Measurements from ENCODE around the gene GNAI1. TPM values are rescaled to one million over a fixed set of nuclear protein-coding genes. Genes with fewer than 3 reads are reported as not detected.

Gene GNAI1
- total RNA-seq, 2 donors from 2014 or later: 21.5 to 27.0 TPM

DNA sequence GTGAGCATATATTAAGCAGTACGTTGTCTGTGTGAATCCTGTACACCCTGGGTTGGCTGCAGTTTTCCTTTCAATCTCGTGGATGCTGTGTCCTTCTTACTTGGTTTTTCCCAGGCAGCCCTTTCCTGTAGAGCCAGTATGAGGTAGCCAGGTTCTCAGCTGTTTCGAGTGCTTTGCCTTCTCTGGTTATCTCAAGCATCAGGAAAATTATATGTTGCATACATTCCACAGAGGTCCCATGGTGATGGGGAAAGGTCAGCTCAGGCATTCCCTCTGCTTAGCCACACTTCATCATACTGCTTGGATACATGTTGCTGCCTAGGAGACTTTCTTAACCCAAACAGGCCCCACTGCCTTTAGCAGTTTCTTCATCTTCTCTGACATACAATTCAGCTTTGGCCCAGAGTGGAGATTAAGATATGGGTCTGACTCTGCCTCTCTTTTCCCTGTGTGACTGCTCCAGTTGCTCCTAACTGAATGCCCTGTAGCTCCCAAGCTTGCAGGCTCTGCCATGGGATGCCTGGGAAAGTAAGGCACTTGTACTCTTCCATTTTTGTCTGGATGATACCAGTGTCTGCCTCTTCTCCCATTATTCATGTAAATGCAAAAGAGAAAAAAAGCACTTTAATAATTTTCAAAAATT, 11.3 kb downstream of the GNAI1 start:
- Mint-ChIP-seq H3K27me3 (ENCODE audit: insufficient read depth) (no peaks in the 10 kb centered on the region), H3K27ac (no peak overlapping the region), H3K4me3 (no peak overlapping the region), H3K4me1 (peaks cover 24% of the 10 kb centered on the region), H3K9me3 (no peaks in the 10 kb centered on the region), H3K36me3 (ENCODE audit: low read depth) (no peaks in the 10 kb centered on the region)
- H3K9me3 ChIP-seq (ENCODE audit: control insufficient read depth, low read length): no peaks in the 10 kb centered on the region
- H3K27me3 ChIP-seq (ENCODE audit: control insufficient read depth, insufficient read depth, low read length, poor library complexity, severe bottlenecking): no peaks in the 10 kb centered on the region
- TF ChIP-seq, protein P1, sequence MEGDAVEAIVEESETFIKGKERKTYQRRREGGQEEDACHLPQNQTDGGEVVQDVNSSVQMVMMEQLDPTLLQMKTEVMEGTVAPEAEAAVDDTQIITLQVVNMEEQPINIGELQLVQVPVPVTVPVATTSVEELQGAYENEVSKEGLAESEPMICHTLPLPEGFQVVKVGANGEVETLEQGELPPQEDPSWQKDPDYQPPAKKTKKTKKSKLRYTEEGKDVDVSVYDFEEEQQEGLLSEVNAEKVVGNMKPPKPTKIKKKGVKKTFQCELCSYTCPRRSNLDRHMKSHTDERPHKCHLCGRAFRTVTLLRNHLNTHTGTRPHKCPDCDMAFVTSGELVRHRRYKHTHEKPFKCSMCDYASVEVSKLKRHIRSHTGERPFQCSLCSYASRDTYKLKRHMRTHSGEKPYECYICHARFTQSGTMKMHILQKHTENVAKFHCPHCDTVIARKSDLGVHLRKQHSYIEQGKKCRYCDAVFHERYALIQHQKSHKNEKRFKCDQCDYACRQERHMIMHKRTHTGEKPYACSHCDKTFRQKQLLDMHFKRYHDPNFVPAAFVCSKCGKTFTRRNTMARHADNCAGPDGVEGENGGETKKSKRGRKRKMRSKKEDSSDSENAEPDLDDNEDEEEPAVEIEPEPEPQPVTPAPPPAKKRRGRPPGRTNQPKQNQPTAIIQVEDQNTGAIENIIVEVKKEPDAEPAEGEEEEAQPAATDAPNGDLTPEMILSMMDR (conservative IDR thresholded peaks at IDR 0.05): no peak
- 71 to 92% methylated on average over 3 of the region's 3 CpGs for WGBS, 2 experiments (ENCODE audit: insufficient coverage in 1 of 2, insufficient read length in 1 of 2)
- no peak overlapping the region for H3K4me3 ChIP-seq (ENCODE audit: low read length)
- H3K9ac ChIP-seq (ENCODE audit: extremely low read depth, low read length, poor library complexity, severe bottlenecking): no peak overlapping the region
- no peak for DNase-seq
- H3K36me3 ChIP-seq (ENCODE audit: control insufficient read depth, insufficient read depth, low read length): no peaks in the 10 kb centered on the region
- peaks cover 2% of the 10 kb centered on the region for H3K4me1 ChIP-seq (ENCODE audit: control insufficient read depth, insufficient read depth, low read length)
- peak overlapping the region; percentile 84 for H3K27ac ChIP-seq (ENCODE audit: low read depth, low read length)

DNA sequence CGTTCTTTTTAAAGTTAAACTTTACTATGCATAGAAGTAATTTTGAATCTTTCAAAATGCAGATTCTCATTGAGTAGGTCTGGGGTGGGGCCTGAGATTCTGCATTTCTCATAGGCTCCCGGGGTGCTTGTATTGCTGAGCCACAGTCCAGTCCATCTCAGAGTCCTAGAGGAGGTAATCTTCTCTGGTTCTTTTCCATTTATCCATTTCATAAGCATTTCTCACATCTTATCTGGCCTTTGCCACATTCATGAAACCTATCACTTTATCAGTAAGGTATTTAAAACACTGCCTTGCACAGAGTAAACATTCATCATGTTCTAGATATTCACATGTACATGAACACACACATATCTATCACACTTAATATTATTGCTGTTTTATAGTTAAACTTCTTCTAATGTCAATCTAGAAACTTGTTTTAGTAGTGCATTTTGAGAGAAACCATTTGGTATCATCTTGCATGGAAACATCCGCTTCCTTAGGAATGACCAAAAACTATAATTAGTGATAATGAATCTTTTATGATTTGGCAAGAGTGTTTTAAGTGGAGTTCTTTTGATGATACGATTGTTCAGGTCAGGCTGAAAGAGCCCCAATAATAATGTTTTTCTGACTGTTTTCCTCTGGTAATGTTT, 12.0 kb downstream of the GNAI1 start:
- no peak for DNase-seq
- no peak overlapping the region for H3K9ac ChIP-seq (ENCODE audit: extremely low read depth, low read length, poor library complexity, severe bottlenecking)
- no peak overlapping the region for H3K4me3 Mint-ChIP-seq
- no peaks in the 10 kb centered on the region for H3K9me3 Mint-ChIP-seq
- peak overlapping the region; percentile 65 for H3K27ac ChIP-seq (ENCODE audit: low read depth, low read length)
- H3K27ac Mint-ChIP-seq: no peak overlapping the region
- WGBS, 2 experiments (ENCODE audit: insufficient coverage in 1 of 2, insufficient read length in 1 of 2): 81 to 100% methylated on average over 1 to 4 of the region's 4 CpGs
- H3K4me1 Mint-ChIP-seq: peaks cover 28% of the 10 kb centered on the region
- peaks cover 2% of the 10 kb centered on the region for H3K4me1 ChIP-seq (ENCODE audit: control insufficient read depth, insufficient read depth, low read length)
- H3K36me3 ChIP-seq (ENCODE audit: control insufficient read depth, insufficient read depth, low read length): no peaks in the 10 kb centered on the region
- H3K36me3 Mint-ChIP-seq (ENCODE audit: low read depth): no peaks in the 10 kb centered on the region
- no peaks in the 10 kb centered on the region for H3K27me3 Mint-ChIP-seq (ENCODE audit: insufficient read depth)
- no peaks in the 10 kb centered on the region for H3K9me3 ChIP-seq (ENCODE audit: control insufficient read depth, low read length)
- TF ChIP-seq, protein P1 (conservative IDR thresholded peaks at IDR 0.05): no peak
- no peaks in the 10 kb centered on the region for H3K27me3 ChIP-seq (ENCODE audit: control insufficient read depth, insufficient read depth, low read length, poor library complexity, severe bottlenecking)
- no peak overlapping the region for H3K4me3 ChIP-seq (ENCODE audit: low read length)

DNA sequence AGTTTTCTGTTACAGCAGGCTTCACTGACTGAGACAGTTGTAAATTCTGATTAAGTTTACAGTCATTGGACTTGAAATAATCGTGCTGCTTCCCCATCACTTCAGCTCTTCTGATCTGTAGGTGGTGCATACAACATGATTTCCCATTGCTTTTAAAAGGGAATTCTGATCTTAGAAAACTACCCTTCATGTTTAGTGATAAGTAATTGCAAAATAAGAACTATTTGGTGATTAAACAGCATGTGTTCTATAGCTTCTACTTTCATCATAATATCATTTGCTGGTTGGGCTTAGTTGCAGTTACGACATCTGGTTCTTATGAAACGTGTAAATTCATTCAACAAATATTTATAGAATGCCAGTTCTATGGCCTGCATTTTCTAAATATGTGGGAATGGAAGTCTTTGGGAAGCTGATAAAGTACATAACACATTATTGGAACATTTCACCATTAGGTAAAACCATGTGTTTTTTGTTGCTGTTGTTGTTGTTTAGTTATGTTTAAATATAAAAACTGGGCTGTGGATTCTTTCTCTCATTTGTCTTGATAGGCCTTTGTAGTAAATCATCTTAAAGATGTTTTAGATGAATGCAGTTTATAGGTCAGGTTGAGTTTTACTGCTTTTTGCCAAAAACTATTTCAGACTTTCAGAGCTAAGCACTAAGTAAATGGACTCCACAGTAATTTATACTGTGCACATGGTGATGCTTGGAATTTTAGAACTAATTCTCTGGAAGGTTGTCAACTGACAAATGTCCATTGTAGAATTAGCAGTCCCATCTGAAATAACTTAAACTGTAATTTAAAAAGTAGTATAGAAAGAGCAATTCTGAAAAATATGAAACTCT, 13.1 kb downstream of the GNAI1 start:
- no peak overlapping the region for H3K9ac ChIP-seq (ENCODE audit: extremely low read depth, low read length, poor library complexity, severe bottlenecking)
- H3K9me3 Mint-ChIP-seq: no peaks in the 10 kb centered on the region

More for the DNA sequence above, 13.1 kb downstream of the GNAI1 start:
- H3K9me3 ChIP-seq (ENCODE audit: control insufficient read depth, low read length): no peaks in the 10 kb centered on the region
- Mint-ChIP-seq H3K36me3 (ENCODE audit: low read depth) (no peaks in the 10 kb centered on the region), H3K4me3 (no peak overlapping the region), H3K27ac (no peak overlapping the region), H3K4me1 (peaks cover 28% of the 10 kb centered on the region), H3K27me3 (ENCODE audit: insufficient read depth) (no peaks in the 10 kb centered on the region)
- DNase-seq: no peak
- H3K36me3 ChIP-seq (ENCODE audit: control insufficient read depth, insufficient read depth, low read length): no peaks in the 10 kb centered on the region
- peaks cover 2% of the 10 kb centered on the region for H3K4me1 ChIP-seq (ENCODE audit: control insufficient read depth, insufficient read depth, low read length)
- H3K27ac ChIP-seq (ENCODE audit: low read depth, low read length): no peak overlapping the region
- no peak overlapping the region for H3K4me3 ChIP-seq (ENCODE audit: low read length)
- H3K27me3 ChIP-seq (ENCODE audit: control insufficient read depth, insufficient read depth, low read length, poor library complexity, severe bottlenecking): no peaks in the 10 kb centered on the region
- TF ChIP-seq, protein P1 (conservative IDR thresholded peaks at IDR 0.05): no peak
- WGBS, 2 experiments (ENCODE audit: insufficient coverage in 1 of 2, insufficient read length in 1 of 2): 83% methylated on average over 2 of the region's 3 CpGs; no CpG with 5 or more reads in 1 of the 2 experiments
